SU-DHL-6 (cell line): ENCODE results near the gene WSCD2.

ENCODE experiments used
- H2AFZ ChIP-seq: fragments of 200-600 bp; sonication (generic); 2 replicates; pipeline ENCODE4 v1.6.1; 2014; ENCODE audit warnings: low read depth, mild to moderate bottlenecking, moderate library complexity, mixed read lengths, antibody characterized with exemption, low read length; ENCODE audit not compliant: severe bottlenecking
- H3F3A ChIP-seq: fragments of 200-600 bp; shearing (Covaris generic); 2 replicates; pipeline ENCODE4 v1.6.0; 2016; ENCODE audit warnings: antibody characterized with exemption, mild to moderate bottlenecking; ENCODE audit not compliant: insufficient read depth
- H3K27ac ChIP-seq: fragments of 200-600 bp; sonication (generic); 2 replicates; pipeline ENCODE4 v1.5.1; 2016; ENCODE audit warnings: low read depth, mild to moderate bottlenecking, low read length, moderate library complexity, mixed read lengths
- H3K27me3 ChIP-seq: fragments of 200-600 bp; sonication (generic), shearing (Covaris generic); 2 replicates; pipeline ENCODE4 v1.6.0; 2014; ENCODE audit warnings: mild to moderate bottlenecking, low read length
- H3K36me3 ChIP-seq: fragments of 200-600 bp; sonication (generic); 2 replicates; pipeline ENCODE4 v1.6.1; 2014; ENCODE audit warnings: mild to moderate bottlenecking, low read length, mixed read lengths
- H3K4me2 ChIP-seq: fragments of 300-600, 200-600 bp; shearing (Covaris generic), sonication (generic); 2 replicates; pipeline ENCODE4 v1.6.0; 2014; ENCODE audit warnings: low read length, low read depth, mild to moderate bottlenecking; ENCODE audit not compliant: poor library complexity, severe bottlenecking
- H3K4me3 ChIP-seq: fragments of 200-600 bp; sonication (generic); 2 replicates; pipeline ENCODE4 v1.5.1; 2014; ENCODE audit warnings: antibody characterized with exemption, low read length, mild to moderate bottlenecking, mixed read lengths; ENCODE audit not compliant: insufficient read depth, poor library complexity, severe bottlenecking
- H3K79me2 ChIP-seq: fragments of 200-600 bp; sonication (generic); 2 replicates; pipeline ENCODE4 v1.6.1; 2014; ENCODE audit warnings: mild to moderate bottlenecking, low read length, moderate library complexity; ENCODE audit not compliant: insufficient read depth
- H3K9ac ChIP-seq: fragments of 200-600 bp; sonication (generic); 2 replicates; pipeline ENCODE4 v1.7.0; 2014; ENCODE audit warnings: mild to moderate bottlenecking, low read length
- H3K9me2 ChIP-seq: fragments of 200-600 bp; sonication (generic); replicated peaks from 2 replicates; pipeline ENCODE4 v1.6.1; 2014; ENCODE audit warnings: low read length; ENCODE audit not compliant: insufficient read depth
- H3K9me3 ChIP-seq: fragments of 200-600 bp; sonication (generic); 2 replicates; pipeline ENCODE4 v1.6.1; 2014; ENCODE audit warnings: low read length, mixed read lengths; ENCODE audit not compliant: insufficient read depth
- H4K20me1 ChIP-seq: fragments of 200-600 bp; sonication (generic); 2 replicates; pipeline ENCODE4 v1.6.1; 2014; ENCODE audit warnings: low read depth, mild to moderate bottlenecking, antibody characterized with exemption, low read length, moderate library complexity, mixed read lengths
- EZH2phosphoT487 ChIP-seq: fragments of 200-600 bp; sonication (generic), shearing (Covaris generic); conservative IDR thresholded peaks from 2 replicates; pipeline ENCODE4 v1.6.1; 2018; ENCODE audit warnings: mild to moderate bottlenecking, antibody characterized with exemption, low read length, moderate library complexity, mixed read lengths
- TF ChIP-seq, protein P1 (sequence below): fragments of 200-600 bp; sonication (generic); IDR thresholded peaks from one replicate; pipeline ENCODE4 v1.5.1; 2017; ENCODE audit warnings: antibody characterized with exemption, mild to moderate bottlenecking, low read length, moderate library complexity; ENCODE audit not compliant: insufficient read depth, poor library complexity, severe bottlenecking

Gene WSCD2

GRCh38 chr12:108173892-108174291 lies 44.8 kb downstream of the WSCD2 start:
- Histone ChIP-seq H3K9me3 (no peaks in the 10 kb centered on the region), H3K9ac (no peak overlapping the region), H3F3A (no peaks in the 10 kb centered on the region), H3K9me2 (no peaks in the 10 kb centered on the region), H3K27me3 (no peaks in the 10 kb centered on the region), H3K36me3 (no peaks in the 10 kb centered on the region), H4K20me1 (no peaks in the 10 kb centered on the region), H3K4me2 (no peak overlapping the region), H3K79me2 (no peaks in the 10 kb centered on the region), H3K27ac (no peak overlapping the region), H2AFZ (no peak overlapping the region), H3K4me3 (no peak overlapping the region)
- TF ChIP-seq EZH2phosphoT487: no peak
- TF ChIP-seq, protein P1, sequence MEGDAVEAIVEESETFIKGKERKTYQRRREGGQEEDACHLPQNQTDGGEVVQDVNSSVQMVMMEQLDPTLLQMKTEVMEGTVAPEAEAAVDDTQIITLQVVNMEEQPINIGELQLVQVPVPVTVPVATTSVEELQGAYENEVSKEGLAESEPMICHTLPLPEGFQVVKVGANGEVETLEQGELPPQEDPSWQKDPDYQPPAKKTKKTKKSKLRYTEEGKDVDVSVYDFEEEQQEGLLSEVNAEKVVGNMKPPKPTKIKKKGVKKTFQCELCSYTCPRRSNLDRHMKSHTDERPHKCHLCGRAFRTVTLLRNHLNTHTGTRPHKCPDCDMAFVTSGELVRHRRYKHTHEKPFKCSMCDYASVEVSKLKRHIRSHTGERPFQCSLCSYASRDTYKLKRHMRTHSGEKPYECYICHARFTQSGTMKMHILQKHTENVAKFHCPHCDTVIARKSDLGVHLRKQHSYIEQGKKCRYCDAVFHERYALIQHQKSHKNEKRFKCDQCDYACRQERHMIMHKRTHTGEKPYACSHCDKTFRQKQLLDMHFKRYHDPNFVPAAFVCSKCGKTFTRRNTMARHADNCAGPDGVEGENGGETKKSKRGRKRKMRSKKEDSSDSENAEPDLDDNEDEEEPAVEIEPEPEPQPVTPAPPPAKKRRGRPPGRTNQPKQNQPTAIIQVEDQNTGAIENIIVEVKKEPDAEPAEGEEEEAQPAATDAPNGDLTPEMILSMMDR: no peak

DNA sequence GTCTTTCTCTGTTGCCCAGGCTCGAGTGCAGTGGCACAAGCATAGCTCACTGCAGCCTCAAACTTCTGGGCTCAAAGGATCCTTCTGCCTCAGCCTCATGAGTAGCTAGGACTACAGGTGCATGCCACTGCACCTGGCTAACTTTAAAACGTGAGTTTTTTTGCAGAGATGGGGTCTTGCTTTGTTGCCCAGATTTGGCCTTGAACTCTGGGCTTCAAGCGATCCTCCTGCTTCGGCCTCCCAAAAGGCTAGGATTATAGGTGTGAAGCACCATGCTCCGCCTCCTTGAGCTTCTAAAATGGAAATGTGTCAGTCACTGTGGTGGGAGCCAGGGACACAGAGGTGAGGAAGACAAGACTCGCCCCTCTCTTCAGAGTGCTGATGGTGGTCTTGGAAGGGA lies 45.6 kb downstream of the WSCD2 start:
- Histone ChIP-seq H3K79me2 (no peaks in the 10 kb centered on the region), H3K27ac (no peak overlapping the region), H3K4me2 (no peak overlapping the region), H3K9me2 (no peaks in the 10 kb centered on the region), H2AFZ (no peak overlapping the region), H3K9ac (no peak overlapping the region), H3K9me3 (no peaks in the 10 kb centered on the region), H4K20me1 (no peaks in the 10 kb centered on the region), H3K4me3 (no peak overlapping the region), H3F3A (no peaks in the 10 kb centered on the region), H3K36me3 (no peaks in the 10 kb centered on the region), H3K27me3 (no peaks in the 10 kb centered on the region)
- TF ChIP-seq EZH2phosphoT487: no peak

DNA sequence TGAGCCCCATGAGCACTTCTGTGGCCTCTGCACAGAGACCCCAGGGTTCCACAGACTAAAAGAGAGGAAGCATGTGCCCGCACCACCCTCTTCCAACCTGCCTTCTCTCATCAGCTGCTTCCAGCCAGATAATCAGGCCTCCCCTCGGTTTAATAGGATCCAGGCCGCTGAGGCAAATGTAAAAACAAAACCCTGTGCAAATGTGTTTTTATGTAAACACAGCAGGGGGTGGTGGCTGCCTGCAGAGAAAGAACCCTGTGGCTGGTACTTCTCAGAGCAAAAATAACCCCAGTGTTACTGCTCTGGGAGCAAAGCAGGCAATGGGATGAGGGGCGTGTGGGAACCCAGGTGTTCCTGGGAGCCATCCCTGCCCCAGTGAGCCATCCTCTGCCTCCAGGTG lies 46.2 kb downstream of the WSCD2 start:
- Histone ChIP-seq H3K4me2 (no peak overlapping the region), H3K9me3 (no peaks in the 10 kb centered on the region), H3K4me3 (no peak overlapping the region), H4K20me1 (no peaks in the 10 kb centered on the region), H3K79me2 (no peaks in the 10 kb centered on the region), H3F3A (no peaks in the 10 kb centered on the region), H2AFZ (no peak overlapping the region), H3K27me3 (no peaks in the 10 kb centered on the region), H3K36me3 (no peaks in the 10 kb centered on the region), H3K27ac (no peak overlapping the region), H3K9ac (no peak overlapping the region), H3K9me2 (no peaks in the 10 kb centered on the region)
- TF ChIP-seq, protein P1: no peak
- TF ChIP-seq EZH2phosphoT487: no peak

DNA sequence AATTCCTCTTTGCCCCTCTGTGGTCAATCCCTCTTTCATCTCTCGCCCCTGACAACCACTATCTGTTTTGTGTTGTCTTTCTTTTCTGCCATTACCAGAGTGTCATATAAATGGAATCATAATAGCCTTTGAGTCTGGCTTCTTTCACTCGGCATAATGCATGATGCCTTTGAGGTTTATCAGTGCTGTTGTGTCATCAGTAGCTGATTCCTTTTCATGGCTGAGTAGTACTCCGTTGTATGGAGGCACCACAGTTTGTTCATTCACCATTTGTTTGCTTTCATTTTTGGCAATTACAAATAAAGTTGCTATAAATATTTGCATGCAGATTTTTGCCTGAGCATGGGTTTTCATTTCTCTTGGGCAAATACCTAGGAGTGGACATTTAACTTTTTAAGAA lies 47.2 kb downstream of the WSCD2 start:
- no peaks in the 10 kb centered on the region for H3K9me2 ChIP-seq
- H3K9ac ChIP-seq: no peak overlapping the region
- no peak overlapping the region for H3K4me2 ChIP-seq
- no peaks in the 10 kb centered on the region for H3K9me3 ChIP-seq
- no peak overlapping the region for H3K4me3 ChIP-seq
- TF ChIP-seq EZH2phosphoT487: no peak
- TF ChIP-seq, protein P1: no peak
- H3K79me2 ChIP-seq: no peaks in the 10 kb centered on the region
- no peak overlapping the region for H3K27ac ChIP-seq
- H4K20me1 ChIP-seq: no peaks in the 10 kb centered on the region
- no peak overlapping the region for H2AFZ ChIP-seq
- no peaks in the 10 kb centered on the region for H3K27me3 ChIP-seq
- no peaks in the 10 kb centered on the region for H3F3A ChIP-seq
- no peaks in the 10 kb centered on the region for H3K36me3 ChIP-seq
